Calu3 (cell line): ENCODE data around the gene USP8. TPM values are rescaled to one million over a fixed set of nuclear protein-coding genes. Genes with fewer than 3 reads are reported as not detected.
"Not testable (repeated sequence)": the region's sequence is repeated elsewhere in the genome, so short reads cannot be mapped to it uniquely, and the experiment has no call there.

Source experiments
- BruUV-seq: library from RNA; stranded (reverse); fragments of 400-500 nt; replicated peaks from 2 replicates; lab custom pipeline; 2021; lab: Mats Ljungman, UMichigan
- CTCF ChIA-PET: fragments of 300-600 bp; sonication (Branson Sonifier 250); formaldehyde crosslinking; loops from one replicate; lab custom pipeline; 2022; ENCODE audit warnings: antibody characterized with exemption; lab: Charles Lee
- DNase-seq: peaks from one replicate; pipeline ENCODE4 v3.0.0; 2022
- H3K27ac Mint-ChIP-seq: one replicate; pipeline ENCODE4 v1.8.0; 2022; ENCODE audit warnings: mixed read lengths; ENCODE audit not compliant: unreplicated experiment
- H3K27me3 Mint-ChIP-seq: one replicate; pipeline ENCODE4 v1.8.0; 2022; ENCODE audit warnings: mixed read lengths; ENCODE audit not compliant: unreplicated experiment
- H3K36me3 Mint-ChIP-seq: one replicate; pipeline ENCODE4 v1.8.0; 2022; ENCODE audit warnings: mild to moderate bottlenecking, moderate library complexity, mixed read lengths; ENCODE audit not compliant: insufficient read depth, unreplicated experiment
- H3K4me1 Mint-ChIP-seq: one replicate; pipeline ENCODE4 v1.8.0; 2022; ENCODE audit warnings: mild to moderate bottlenecking, low read depth, mixed read lengths; ENCODE audit not compliant: unreplicated experiment
- H3K4me3 Mint-ChIP-seq: one replicate; pipeline ENCODE4 v1.8.0; 2022; ENCODE audit warnings: mild to moderate bottlenecking, low read depth, moderate library complexity, mixed read lengths; ENCODE audit not compliant: unreplicated experiment
- H3K9me3 Mint-ChIP-seq: one replicate; pipeline ENCODE4 v1.8.0; 2022; ENCODE audit warnings: low read depth, mixed read lengths; ENCODE audit not compliant: unreplicated experiment
- intact Hi-C: fragments of 100-400 bp; cut with micrococcal nuclease; formaldehyde crosslinking; loops from one replicate; pipeline ENCODE4 v1.10.0; 2022; ENCODE audit not compliant: unreplicated experiment
- total RNA-seq: library from RNA; stranded (reverse); gene quantifications from 2 replicates; pipeline ENCODE4 v1.2.3, GENCODE V29; 2022
- TF ChIP-seq, protein P1 (sequence below): fragments of 200-600 bp; IDR thresholded peaks from one replicate; pipeline ENCODE4 v1.8.0; 2022; ENCODE audit warnings: antibody characterized with exemption; ENCODE audit not compliant: unreplicated experiment

USP8 gene
- total RNA-seq, 1 experiment from 2014 or later: 72.4 TPM

GRCh38 chr15:50503144-50503543 is 78.9 kb downstream of the USP8 start:
- intact Hi-C loops: no loop called here
- H3K4me1 Mint-ChIP-seq: no peaks in the 10 kb centered on the region
- no peaks in the 10 kb centered on the region for H3K27me3 Mint-ChIP-seq
- peaks cover 13% of the 10 kb centered on the region for H3K36me3 Mint-ChIP-seq
- no peak overlapping the region for H3K4me3 Mint-ChIP-seq
- no peak overlapping the region for H3K27ac Mint-ChIP-seq
- BruUV-seq: no TSS peak
- H3K9me3 Mint-ChIP-seq: no peaks in the 10 kb centered on the region
- no peak for DNase-seq
- CTCF ChIA-PET: no interaction called here
- TF ChIP-seq, protein P1, sequence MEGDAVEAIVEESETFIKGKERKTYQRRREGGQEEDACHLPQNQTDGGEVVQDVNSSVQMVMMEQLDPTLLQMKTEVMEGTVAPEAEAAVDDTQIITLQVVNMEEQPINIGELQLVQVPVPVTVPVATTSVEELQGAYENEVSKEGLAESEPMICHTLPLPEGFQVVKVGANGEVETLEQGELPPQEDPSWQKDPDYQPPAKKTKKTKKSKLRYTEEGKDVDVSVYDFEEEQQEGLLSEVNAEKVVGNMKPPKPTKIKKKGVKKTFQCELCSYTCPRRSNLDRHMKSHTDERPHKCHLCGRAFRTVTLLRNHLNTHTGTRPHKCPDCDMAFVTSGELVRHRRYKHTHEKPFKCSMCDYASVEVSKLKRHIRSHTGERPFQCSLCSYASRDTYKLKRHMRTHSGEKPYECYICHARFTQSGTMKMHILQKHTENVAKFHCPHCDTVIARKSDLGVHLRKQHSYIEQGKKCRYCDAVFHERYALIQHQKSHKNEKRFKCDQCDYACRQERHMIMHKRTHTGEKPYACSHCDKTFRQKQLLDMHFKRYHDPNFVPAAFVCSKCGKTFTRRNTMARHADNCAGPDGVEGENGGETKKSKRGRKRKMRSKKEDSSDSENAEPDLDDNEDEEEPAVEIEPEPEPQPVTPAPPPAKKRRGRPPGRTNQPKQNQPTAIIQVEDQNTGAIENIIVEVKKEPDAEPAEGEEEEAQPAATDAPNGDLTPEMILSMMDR: no peak

DNA sequence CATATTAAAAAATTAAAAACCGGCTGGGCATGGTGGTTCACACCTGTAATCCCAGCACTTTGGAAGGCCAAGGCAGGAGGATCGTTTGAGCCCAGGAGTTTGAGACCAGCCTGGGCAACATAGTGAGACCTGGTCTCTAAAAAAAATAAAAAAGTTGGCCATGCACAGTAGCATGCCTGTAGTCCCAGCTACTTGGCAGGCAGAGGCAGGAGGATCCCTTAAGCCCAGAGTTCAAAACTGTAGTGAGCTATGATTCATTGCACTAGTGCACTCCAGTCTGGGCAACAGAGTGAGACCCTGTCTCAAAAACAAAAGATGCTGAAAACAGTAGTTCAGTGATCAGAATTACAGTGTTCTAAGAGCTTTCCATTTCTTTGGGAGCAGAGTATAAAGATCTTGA is 81.5 kb downstream of the USP8 start:
- peaks cover 13% of the 10 kb centered on the region for H3K36me3 Mint-ChIP-seq
- H3K27ac Mint-ChIP-seq, H3K4me3 Mint-ChIP-seq, CTCF ChIA-PET, intact Hi-C loops, H3K27me3 Mint-ChIP-seq, DNase-seq, H3K9me3 Mint-ChIP-seq, H3K4me1 Mint-ChIP-seq, BruUV-seq: not testable (repeated sequence)

- Mint-ChIP-seq H3K27ac (no peak overlapping the region), H3K4me1 (no peaks in the 10 kb centered on the region), H3K9me3 (no peaks in the 10 kb centered on the region), H3K27me3 (no peaks in the 10 kb centered on the region), H3K36me3 (peaks cover 13% of the 10 kb centered on the region), H3K4me3 (no peak overlapping the region)
- BruUV-seq: no TSS peak
- CTCF ChIA-PET: no interaction called here
- TF ChIP-seq, protein P1: no peak
- DNase-seq: no peak
- intact Hi-C loops: no loop called here
Measured at GRCh38 chr15:50506121-50506520, 81.9 kb downstream of the USP8 start.

DNA sequence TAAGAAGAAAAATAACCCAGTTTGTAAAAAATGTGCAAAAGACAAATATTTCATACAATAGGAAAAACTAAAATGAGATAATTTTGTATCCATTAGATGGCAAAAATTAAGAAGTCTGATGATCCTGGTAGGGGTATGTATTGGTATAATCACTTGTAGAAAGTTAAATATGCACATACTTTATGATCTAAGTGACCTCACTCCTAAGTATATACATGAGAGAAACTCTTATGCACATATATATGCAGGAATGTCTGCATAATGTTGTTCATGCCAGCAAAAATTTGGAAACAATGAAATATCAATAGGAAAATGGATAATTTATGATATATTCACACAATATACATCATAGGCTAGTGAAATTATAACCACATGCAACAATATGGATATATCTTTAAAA is 88.8 kb downstream of the USP8 start:
- no peaks in the 10 kb centered on the region for H3K36me3 Mint-ChIP-seq
- CTCF ChIA-PET: no interaction called here
- TF ChIP-seq, protein P1: no peak
- H3K4me3 Mint-ChIP-seq: no peak overlapping the region
- H3K27ac Mint-ChIP-seq: no peak overlapping the region
- BruUV-seq: no TSS peak
- no peak for DNase-seq
- no peaks in the 10 kb centered on the region for H3K4me1 Mint-ChIP-seq
- intact Hi-C loops: no loop called here
- H3K27me3 Mint-ChIP-seq: no peaks in the 10 kb centered on the region
- no peaks in the 10 kb centered on the region for H3K9me3 Mint-ChIP-seq

GRCh38 chr15:50519740-50520425 is 95.7 kb downstream of the USP8 start:
- H3K27me3 Mint-ChIP-seq: no peaks in the 10 kb centered on the region
- TF ChIP-seq, protein P1: no peak
- no peaks in the 10 kb centered on the region for H3K36me3 Mint-ChIP-seq
- no peaks in the 10 kb centered on the region for H3K9me3 Mint-ChIP-seq
- no peak for DNase-seq
- no peak overlapping the region for H3K4me3 Mint-ChIP-seq
- no peak overlapping the region for H3K27ac Mint-ChIP-seq
- BruUV-seq: no TSS peak
- H3K4me1 Mint-ChIP-seq: no peaks in the 10 kb centered on the region
- intact Hi-C loops: no loop called here
- CTCF ChIA-PET: interaction anchor here (0.7 kb wide), 1 partner anchor 1240 kb away, joined by 3 read pairs; no protein-coding TSS in a partner anchor
